Pancreas (tissue), 10 donors: ENCODE measurements around the gene SLC7A8. TPM values are rescaled to one million over a fixed set of nuclear protein-coding genes. Genes with fewer than 3 reads are reported as not detected.
"Not testable (repeated sequence)": the region's sequence is repeated elsewhere in the genome, so short reads cannot be mapped to it uniquely, and the experiment has no call there.

Experiments
- ATAC-seq, 4 donors: fragments of 200-7000 bp; cut with Tn5 transposase; one replicate each; pipeline versions ENCODE4 v1.8.0 to v1.9.1; 2020; ENCODE audit warnings: mild to moderate bottlenecking in 4 of 4, moderate library complexity in 4 of 4
- DNase-seq, 6 donors: peaks; one replicate each; pipeline ENCODE4 v3.0.0-alpha.2; 2020
- FAIRE-seq: peaks from 2 replicates; lab custom pipeline; 2012; peaks lifted over from hg19 to GRCh38; lab: Jason Lieb, UNC
- H3K27ac ChIP-seq, 4 donors: fragments of 200-600 bp; sonication (generic); 1 replicate in 3 of 4; 2 replicates in 1 of 4; pipeline versions ENCODE4 v1.5.0 to v1.8.0; 2020
- H3K27me3 ChIP-seq, 4 donors: fragments of 200-600 bp; one replicate each; pipeline ENCODE4 v1.8.0; 2021
- H3K36me3 ChIP-seq, 3 donors: fragments of 200-600 bp; sonication (generic) in 1 of 3; one replicate each; pipeline versions ENCODE4 v1.5.0 to v1.8.0; 2020 to 2021
- H3K4me1 ChIP-seq, 3 donors: fragments of 200-600 bp; one replicate each; pipeline ENCODE4 v1.8.0; 2021
- H3K4me3 ChIP-seq, 4 donors: fragments of 200-600 bp; sonication (generic) in 2 of 4; one replicate each; pipeline versions ENCODE4 v1.5.0 to v1.8.0; 2020 to 2021
- H3K9me3 ChIP-seq, 4 donors: fragments of 200-600 bp; one replicate each; pipeline ENCODE4 v1.8.0; 2021
- CTCF ChIP-seq, 4 donors: fragments of 200-600 bp; sonication (generic) in 3 of 4; IDR thresholded peaks; one replicate each; pipeline versions ENCODE4 v1.5.0 to v1.8.0; 2021; ENCODE audit warnings: antibody characterized with exemption in 4 of 4
- WGBS, 2 donors: extraction: QIAGEN DNeasy Blood & Tissue Kit; methylation state at CpG; one replicate each; pipeline ENCODE4 v1.1.7; 2013; 5-methylcytosine and 5-hydroxymethylcytosine counted together
- intact Hi-C, 3 donors: fragments of 100-400 bp; cut with DNase I; formaldehyde crosslinking; loops; one replicate each; pipeline versions ENCODE4 v1.11.1 to v1.14.2; 2022
- polyA plus RNA-seq, 2 donors: library from polyadenylated mRNA; stranded (reverse); fragments of 200-250 nt; gene quantifications; one replicate each; pipeline ENCODE4 v1.2.3, GENCODE V29; 2013
- total RNA-seq, 6 donors: library from RNA; stranded (reverse); fragmentation: NEBNext Ultra II Directional in 4 of 6; extraction: Animal tissue kit (Norgen Biotek cat#: 25700) in 4 of 6; gene quantifications; one replicate each; pipeline versions ENCODE4 v1.2.1 to v1.2.4, GENCODE V29; 2021 to 2023
- donor health status: healthy with polysubstance abuse.
- donor health status: DM: no; HTN: no; CAD: no; lungs with moderate emphysema.
- donor health status: DM: no; HTN: no; CAD: no.
- donor health status: control.
- donor health status: control.
- donor health status: Bipolar disorder and iron deficiency.
- donor health status: DM: yes; HTN: yes; CAD: no.
- donor health status: DM: no; HTN: no; CAD: no.
- donor health status: DM: no; HTN: no; CAD: no.
- donor health status: DM: yes; HTN: yes; CAD: no.

The SLC7A8 gene
- 10 to 100 TPM; 11.5 to 33.5 (median 23.2) TPM for total RNA-seq
- polyA plus RNA-seq, result 10 to 100 TPM; 36.3 to 70.8 TPM

GRCh38 chr14:23183479-23183878, at the start of gene SLC7A8:
TSS of gene SLC7A8 (minus strand) at chr14:23183660. CDS start at chr14:23182914, 746 bp downstream.
- FAIRE-seq, result no peak
- Histone ChIP-seq H3K27ac (peak within 1 kb of the TSS in 2 of 4 donors; percentile 14 to 40), H3K27me3 (no peaks in the 10 kb centered on the region), H3K36me3 (no peaks in the 10 kb centered on the region), H3K4me3 (peak within 1 kb of the TSS; percentile 31 to 56 (median 44)), H3K9me3 (no peaks in the 10 kb centered on the region), H3K4me1 (peaks cover 0 to 5% (median 0%) of the 10 kb centered on the region in 3 donors)
- peak; percentile 64 to 81 (median 76) for ATAC-seq
- no peak for TF ChIP-seq CTCF (IDR thresholded peaks at IDR 0.05)
- peak in 4 of 6 donors; percentile 29 to 74 (median 61) for DNase-seq
- intact Hi-C loops, result loop anchor here in 1 of 3 donors (10.0 kb wide), 1 partner anchor 59 kb away; no protein-coding TSS in a partner anchor
- WGBS, 2 donors, result 1% methylated on average over 17 of the region's 17 CpGs

- WGBS, 2 donors, result 87 to 89% methylated on average over 16 to 37 of the region's 38 CpGs
- H3K27ac ChIP-seq, H3K4me3 ChIP-seq, H3K27me3 ChIP-seq, intact Hi-C loops, H3K36me3 ChIP-seq, ATAC-seq, H3K4me1 ChIP-seq, FAIRE-seq, H3K9me3 ChIP-seq: not testable (repeated sequence)
- DNase-seq, result peak in 2 of 6 donors; percentile 17 to 56
These were observed 48.9 kb upstream of the SLC7A8 start for GRCh38 chr14:23232241-23232808.

- intact Hi-C loops, result no loop called here
- TF ChIP-seq CTCF (IDR thresholded peaks at IDR 0.05), result no peak
- no peak for FAIRE-seq
- DNase-seq, result no peak
- no peak for ATAC-seq
- no peak overlapping the region for H3K27ac ChIP-seq
- H3K27me3 ChIP-seq, result no peaks in the 10 kb centered on the region
- WGBS, 2 donors, result 60 to 84% methylated on average over 1 of the region's 1 CpG
- no peaks in the 10 kb centered on the region for H3K4me1 ChIP-seq
- no peaks in the 10 kb centered on the region for H3K9me3 ChIP-seq
- H3K36me3 ChIP-seq, result no peaks in the 10 kb centered on the region
- H3K4me3 ChIP-seq, result no peak overlapping the region
These were observed 45.4 kb upstream of the SLC7A8 start for GRCh38 chr14:23228812-23229211.

- Histone ChIP-seq H3K4me1 (no peaks in the 10 kb centered on the region), H3K4me3 (no peak overlapping the region), H3K9me3 (no peaks in the 10 kb centered on the region), H3K27me3 (no peaks in the 10 kb centered on the region), H3K27ac (no peak overlapping the region), H3K36me3 (no peaks in the 10 kb centered on the region)
- DNase-seq, result no peak
- TF ChIP-seq CTCF (IDR thresholded peaks at IDR 0.05), result no peak
- no peak for FAIRE-seq
- intact Hi-C loops, result no loop called here
- 45 to 71% methylated on average over 4 of the region's 4 CpGs for WGBS, 2 donors
- ATAC-seq, result no peak
These were observed 44.1 kb upstream of the SLC7A8 start for GRCh38 chr14:23227566-23227965.

- ATAC-seq, intact Hi-C loops, DNase-seq, H3K4me3 ChIP-seq, H3K9me3 ChIP-seq, H3K27ac ChIP-seq, H3K4me1 ChIP-seq, FAIRE-seq, H3K36me3 ChIP-seq, H3K27me3 ChIP-seq: not testable (repeated sequence)
- WGBS, 2 donors, result 84 to 100% methylated on average over 1 of the region's 1 CpG
These were observed 41.5 kb upstream of the SLC7A8 start for GRCh38 chr14:23224958-23225357.

- DNase-seq (no peak), FAIRE-seq (no peak), ATAC-seq (no peak)
- Histone ChIP-seq H3K27me3 (no peaks in the 10 kb centered on the region), H3K36me3 (no peaks in the 10 kb centered on the region), H3K27ac (no peak overlapping the region), H3K4me3 (no peak overlapping the region), H3K9me3 (no peaks in the 10 kb centered on the region), H3K4me1 (no peaks in the 10 kb centered on the region)
- no peak for TF ChIP-seq CTCF (IDR thresholded peaks at IDR 0.05)
- intact Hi-C loops, result no loop called here
- 77 to 93% methylated on average over 3 of the region's 3 CpGs for WGBS, 2 donors
These were observed 35.6 kb upstream of the SLC7A8 start for GRCh38 chr14:23219075-23219474.
